ENCODE measurements around the gene PTGDS.

PTGDS gene

GRCh38 chr9:136977223-136977622 is at the start of gene PTGDS:
PTGDS (plus strand) TSS chr9:136977504; CDS start chr9:136977579, 75 bp downstream.
- Mint-ChIP-seq H3K4me3 (peak within 1 kb of the TSS; percentile 69 to 77 (median 70)), H3K27me3 (ENCODE audit: low read depth) (no peaks in the 10 kb centered on the region)

GRCh38 chr9:136928591-136928990 is 48.7 kb upstream of the PTGDS start:
- Mint-ChIP-seq H3K4me1 (no peaks in the 10 kb centered on the region), H3K27me3 (ENCODE audit: low read depth) (no peaks in the 10 kb centered on the region), H3K27ac (peak overlapping the region in 1 of 3 experiments; percentile 38), H3K36me3 (ENCODE audit: low read depth) (peaks cover 22% of the 10 kb centered on the region), H3K4me3 (no peak overlapping the region), H3K9me3 (peaks cover 8% of the 10 kb centered on the region)
- TF ChIP-seq CTCF (IDR thresholded peaks at IDR 0.05; ENCODE audit: unreplicated experiment in 3 of 3), result no peak

More at GRCh38 chr9:136977223-136977622, at the start of gene PTGDS:
- Mint-ChIP-seq H3K36me3 (ENCODE audit: low read depth) (no peaks in the 10 kb centered on the region), H3K4me1 (no peaks in the 10 kb centered on the region), H3K27ac (peak within 1 kb of the TSS in 1 of 3 experiments; percentile 48), H3K9me3 (no peaks in the 10 kb centered on the region)
- TF ChIP-seq CTCF (IDR thresholded peaks at IDR 0.05; ENCODE audit: unreplicated experiment in 3 of 3), result no peak

- peaks cover 8% of the 10 kb centered on the region for H3K9me3 Mint-ChIP-seq
Observed at GRCh38 chr9:136930014-136930413, 47.3 kb upstream of the PTGDS start.

GRCh38 chr9:136931611-136932130 is 45.6 kb upstream of the PTGDS start:
- no peak for TF ChIP-seq CTCF (IDR thresholded peaks at IDR 0.05; ENCODE audit: unreplicated experiment in 3 of 3)
- no peaks in the 10 kb centered on the region for H3K27me3 Mint-ChIP-seq (ENCODE audit: low read depth)
- H3K27ac Mint-ChIP-seq, result no peak overlapping the region
- peaks cover 42% of the 10 kb centered on the region for H3K36me3 Mint-ChIP-seq (ENCODE audit: low read depth)
- no peak overlapping the region for H3K4me3 Mint-ChIP-seq
- H3K4me1 Mint-ChIP-seq, result no peaks in the 10 kb centered on the region
- H3K9me3 Mint-ChIP-seq, result peaks cover 8% of the 10 kb centered on the region

More at GRCh38 chr9:136930014-136930413, 47.3 kb upstream of the PTGDS start:
- Mint-ChIP-seq H3K27me3 (ENCODE audit: low read depth) (no peaks in the 10 kb centered on the region), H3K36me3 (ENCODE audit: low read depth) (peaks cover 34% of the 10 kb centered on the region), H3K4me1 (no peaks in the 10 kb centered on the region), H3K4me3 (no peak overlapping the region), H3K27ac (no peak overlapping the region)
- TF ChIP-seq CTCF (IDR thresholded peaks at IDR 0.05; ENCODE audit: unreplicated experiment in 3 of 3), result no peak

- Mint-ChIP-seq H3K4me1 (no peaks in the 10 kb centered on the region), H3K27ac (no peak overlapping the region), H3K36me3 (ENCODE audit: low read depth) (peaks cover 48% of the 10 kb centered on the region), H3K4me3 (no peak overlapping the region), H3K27me3 (ENCODE audit: low read depth) (no peaks in the 10 kb centered on the region), H3K9me3 (peaks cover 8% of the 10 kb centered on the region)
- no peak for TF ChIP-seq CTCF (IDR thresholded peaks at IDR 0.05; ENCODE audit: unreplicated experiment in 3 of 3)
Observed at GRCh38 chr9:136934277-136934676, 43.0 kb upstream of the PTGDS start.

- Mint-ChIP-seq H3K4me3 (no peak overlapping the region), H3K36me3 (ENCODE audit: low read depth) (peaks cover 52% of the 10 kb centered on the region), H3K27me3 (ENCODE audit: low read depth) (no peaks in the 10 kb centered on the region), H3K9me3 (peaks cover 8% of the 10 kb centered on the region), H3K27ac (no peak overlapping the region), H3K4me1 (no peaks in the 10 kb centered on the region)
- TF ChIP-seq CTCF (IDR thresholded peaks at IDR 0.05; ENCODE audit: unreplicated experiment in 3 of 3), result no peak
Observed at GRCh38 chr9:136935651-136936050, 41.7 kb upstream of the PTGDS start.
